HFF-Myc (cell line): ENCODE data around the gene RIN3.

Source experiments
- DNase-seq: peaks from one replicate; pipeline ENCODE4 v3.0.0-alpha.2; 2011; ENCODE audit warnings: low read depth; ENCODE audit errors: extremely low read depth
- H3K4me3 ChIP-seq: replicated peaks from 2 replicates; pipeline ENCODE4 v1.5.1; 2011; ENCODE audit warnings: low read depth, mild to moderate bottlenecking, control low read depth, low read length
- TF ChIP-seq, protein P1 (sequence below): IDR thresholded peaks from 2 replicates; pipeline ENCODE4 v1.5.1; 2012; ENCODE audit warnings: mild to moderate bottlenecking, low read depth, low read length, control low read depth; ENCODE audit errors: missing control alignments

The RIN3 gene

DNA sequence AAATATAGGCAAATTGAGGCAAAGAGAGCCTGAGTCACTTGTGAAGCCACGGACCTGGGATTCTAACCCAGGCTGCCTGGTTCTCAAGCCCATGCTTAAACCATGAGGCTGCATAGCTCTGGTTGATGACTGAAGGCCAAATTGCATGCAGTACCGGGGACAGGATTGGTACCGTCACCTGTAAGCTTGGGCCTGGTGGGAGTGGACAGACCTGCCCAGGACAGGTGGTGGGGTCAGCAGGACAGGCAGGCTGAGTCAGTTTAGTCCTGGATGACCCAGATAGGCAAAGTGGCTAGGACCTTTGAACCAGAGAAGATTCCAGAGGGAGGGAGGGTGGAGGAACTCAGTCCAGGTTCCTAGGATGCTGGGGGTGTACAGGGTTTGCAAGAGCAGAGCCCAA lies 25.8 kb downstream of the RIN3 start:
- H3K4me3 ChIP-seq: no peak overlapping the region
- TF ChIP-seq, protein P1, sequence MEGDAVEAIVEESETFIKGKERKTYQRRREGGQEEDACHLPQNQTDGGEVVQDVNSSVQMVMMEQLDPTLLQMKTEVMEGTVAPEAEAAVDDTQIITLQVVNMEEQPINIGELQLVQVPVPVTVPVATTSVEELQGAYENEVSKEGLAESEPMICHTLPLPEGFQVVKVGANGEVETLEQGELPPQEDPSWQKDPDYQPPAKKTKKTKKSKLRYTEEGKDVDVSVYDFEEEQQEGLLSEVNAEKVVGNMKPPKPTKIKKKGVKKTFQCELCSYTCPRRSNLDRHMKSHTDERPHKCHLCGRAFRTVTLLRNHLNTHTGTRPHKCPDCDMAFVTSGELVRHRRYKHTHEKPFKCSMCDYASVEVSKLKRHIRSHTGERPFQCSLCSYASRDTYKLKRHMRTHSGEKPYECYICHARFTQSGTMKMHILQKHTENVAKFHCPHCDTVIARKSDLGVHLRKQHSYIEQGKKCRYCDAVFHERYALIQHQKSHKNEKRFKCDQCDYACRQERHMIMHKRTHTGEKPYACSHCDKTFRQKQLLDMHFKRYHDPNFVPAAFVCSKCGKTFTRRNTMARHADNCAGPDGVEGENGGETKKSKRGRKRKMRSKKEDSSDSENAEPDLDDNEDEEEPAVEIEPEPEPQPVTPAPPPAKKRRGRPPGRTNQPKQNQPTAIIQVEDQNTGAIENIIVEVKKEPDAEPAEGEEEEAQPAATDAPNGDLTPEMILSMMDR: no peak
- no peak for DNase-seq

- TF ChIP-seq, protein P1: no peak
- no peak overlapping the region for H3K4me3 ChIP-seq
- DNase-seq: no peak
These were observed 26.3 kb downstream of the RIN3 start for GRCh38 chr14:92539875-92540274.

GRCh38 chr14:92540472-92541048 lies 27.0 kb downstream of the RIN3 start:
- peak; percentile 96 for DNase-seq
- no peak overlapping the region for H3K4me3 ChIP-seq
- TF ChIP-seq, protein P1: no peak

- TF ChIP-seq, protein P1: no peak
- DNase-seq: no peak
- no peak overlapping the region for H3K4me3 ChIP-seq
These were observed 29.4 kb downstream of the RIN3 start for GRCh38 chr14:92542766-92543554.

- no peak overlapping the region for H3K4me3 ChIP-seq
- no peak for DNase-seq
- TF ChIP-seq, protein P1: no peak
These were observed 30.6 kb downstream of the RIN3 start for GRCh38 chr14:92544051-92544720.

DNA sequence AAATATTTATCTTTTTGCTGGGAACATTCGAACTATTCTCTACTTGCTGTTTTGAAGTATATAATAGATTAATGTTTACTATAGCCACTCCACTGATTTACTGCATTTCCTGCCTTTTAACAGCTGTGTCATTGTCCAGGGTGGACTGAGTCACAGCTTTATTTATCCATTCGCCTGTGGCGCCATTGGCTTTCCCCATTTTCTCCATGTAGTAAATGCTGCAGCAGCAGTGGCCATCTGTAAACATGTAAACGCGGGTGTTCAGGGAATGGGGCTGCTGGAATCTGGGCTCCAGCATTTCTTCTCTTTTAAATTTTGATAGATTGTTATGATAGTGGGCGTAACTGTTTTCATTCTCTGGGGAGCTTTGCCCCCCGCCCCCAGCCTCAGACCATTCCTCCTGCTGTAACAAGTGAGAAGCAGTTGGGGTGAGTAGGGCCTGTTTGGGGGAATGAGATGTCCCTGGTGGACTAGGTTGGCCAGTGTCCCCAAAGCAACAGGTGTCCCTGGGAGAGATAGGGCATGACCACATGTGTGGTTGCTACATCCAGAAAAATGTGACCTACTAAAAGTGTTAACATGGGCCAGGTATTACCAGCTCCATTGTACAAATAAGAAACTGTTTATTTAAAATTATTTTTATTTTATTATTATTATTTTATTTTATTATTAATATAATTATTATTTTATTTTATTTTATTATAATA lies 32.9 kb downstream of the RIN3 start:
- peak; percentile 22 for DNase-seq
- TF ChIP-seq, protein P1: no peak
- H3K4me3 ChIP-seq: no peak overlapping the region
